ENCODE results near the gene ENTHD1.

The ENTHD1 gene

DNA sequence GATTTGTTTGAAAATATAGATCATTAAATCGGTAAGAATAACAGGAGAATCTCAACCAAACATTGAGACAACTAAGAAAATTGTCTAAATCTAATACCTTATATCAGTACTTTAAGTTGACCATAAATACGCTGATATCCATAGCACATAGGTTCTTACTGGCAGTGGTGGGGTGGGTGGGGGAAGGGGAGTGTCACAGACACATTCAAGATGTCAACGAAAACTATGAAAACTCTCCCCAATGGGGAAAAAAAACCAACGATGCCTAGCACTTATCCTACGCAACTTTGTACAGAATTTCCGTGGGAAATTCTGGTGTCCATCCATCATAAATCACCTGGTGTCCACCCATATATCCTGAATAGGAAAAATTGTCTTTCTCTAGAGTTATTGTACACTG, 13.5 kb upstream of the ENTHD1 start:
- no peak for TF ChIP-seq NFIC (IDR thresholded peaks at IDR 0.05)
- no peak for TF ChIP-seq CREB1 (IDR thresholded peaks at IDR 0.05; ENCODE audit: low read depth)
- TF ChIP-seq, protein P1, sequence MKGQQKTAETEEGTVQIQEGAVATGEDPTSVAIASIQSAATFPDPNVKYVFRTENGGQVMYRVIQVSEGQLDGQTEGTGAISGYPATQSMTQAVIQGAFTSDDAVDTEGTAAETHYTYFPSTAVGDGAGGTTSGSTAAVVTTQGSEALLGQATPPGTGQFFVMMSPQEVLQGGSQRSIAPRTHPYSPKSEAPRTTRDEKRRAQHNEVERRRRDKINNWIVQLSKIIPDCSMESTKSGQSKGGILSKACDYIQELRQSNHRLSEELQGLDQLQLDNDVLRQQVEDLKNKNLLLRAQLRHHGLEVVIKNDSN (IDR thresholded peaks at IDR 0.05), result no peak
- TF ChIP-seq TEAD4 (IDR thresholded peaks at IDR 0.05), result no peak
- TF ChIP-seq EGR1 (IDR thresholded peaks at IDR 0.05), result no peak
- no peak for TF ChIP-seq ZBTB7A (IDR thresholded peaks at IDR 0.05; ENCODE audit: low read depth)
- no peak for TF ChIP-seq CEBPB (IDR thresholded peaks at IDR 0.05)
- TF ChIP-seq TAF1 (IDR thresholded peaks at IDR 0.05; ENCODE audit: low read depth), result no peak
- TF ChIP-seq, protein P2, sequence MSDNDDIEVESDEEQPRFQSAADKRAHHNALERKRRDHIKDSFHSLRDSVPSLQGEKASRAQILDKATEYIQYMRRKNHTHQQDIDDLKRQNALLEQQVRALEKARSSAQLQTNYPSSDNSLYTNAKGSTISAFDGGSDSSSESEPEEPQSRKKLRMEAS (IDR thresholded peaks at IDR 0.05), result no peak
- no peak for TF ChIP-seq EP300 (IDR thresholded peaks at IDR 0.05; ENCODE audit: borderline replicate concordance)
- TF ChIP-seq FOXM1 (IDR thresholded peaks at IDR 0.05; ENCODE audit: borderline replicate concordance, low read depth), result no peak
- no peak for TF ChIP-seq YY1 (IDR thresholded peaks at IDR 0.05; ENCODE audit: low read depth)

DNA sequence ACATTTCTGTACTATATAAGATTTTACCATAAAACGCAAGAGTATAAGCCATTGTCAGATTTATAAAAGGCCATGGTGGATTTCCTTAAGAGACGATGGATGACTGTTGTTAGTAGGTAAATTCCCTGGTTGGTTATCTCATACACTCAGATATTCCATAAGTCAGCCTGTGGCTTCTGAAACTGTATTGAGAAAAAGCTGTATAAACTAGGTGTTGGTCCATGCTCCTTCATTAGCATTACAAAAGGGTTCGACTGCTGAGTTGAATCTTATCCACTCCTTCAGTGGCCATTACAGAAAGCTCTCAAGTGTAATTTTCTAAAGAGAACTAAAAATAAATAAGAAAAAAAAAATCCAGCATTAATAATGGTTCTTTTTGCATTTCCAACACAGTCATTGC, 12.6 kb upstream of the ENTHD1 start:
- TF ChIP-seq, protein P1 (IDR thresholded peaks at IDR 0.05), result no peak
- TF ChIP-seq EGR1 (IDR thresholded peaks at IDR 0.05) (no peak), NFIC (IDR thresholded peaks at IDR 0.05) (no peak), CREB1 (IDR thresholded peaks at IDR 0.05; ENCODE audit: low read depth) (no peak), TEAD4 (IDR thresholded peaks at IDR 0.05) (no peak), EP300 (IDR thresholded peaks at IDR 0.05; ENCODE audit: borderline replicate concordance) (no peak), TAF1 (IDR thresholded peaks at IDR 0.05; ENCODE audit: low read depth) (no peak), ZBTB7A (IDR thresholded peaks at IDR 0.05; ENCODE audit: low read depth) (no peak), CEBPB (IDR thresholded peaks at IDR 0.05) (no peak), FOXM1 (IDR thresholded peaks at IDR 0.05; ENCODE audit: borderline replicate concordance, low read depth) (no peak), RAD21 (IDR thresholded peaks at IDR 0.05; ENCODE audit: low read depth) (no peak), YY1 (IDR thresholded peaks at IDR 0.05; ENCODE audit: low read depth) (no peak), TCF12 (IDR thresholded peaks at IDR 0.05; ENCODE audit: low read depth) (no peak)
- TF ChIP-seq, protein P2 (IDR thresholded peaks at IDR 0.05), result no peak
- TF ChIP-seq, protein P3, sequence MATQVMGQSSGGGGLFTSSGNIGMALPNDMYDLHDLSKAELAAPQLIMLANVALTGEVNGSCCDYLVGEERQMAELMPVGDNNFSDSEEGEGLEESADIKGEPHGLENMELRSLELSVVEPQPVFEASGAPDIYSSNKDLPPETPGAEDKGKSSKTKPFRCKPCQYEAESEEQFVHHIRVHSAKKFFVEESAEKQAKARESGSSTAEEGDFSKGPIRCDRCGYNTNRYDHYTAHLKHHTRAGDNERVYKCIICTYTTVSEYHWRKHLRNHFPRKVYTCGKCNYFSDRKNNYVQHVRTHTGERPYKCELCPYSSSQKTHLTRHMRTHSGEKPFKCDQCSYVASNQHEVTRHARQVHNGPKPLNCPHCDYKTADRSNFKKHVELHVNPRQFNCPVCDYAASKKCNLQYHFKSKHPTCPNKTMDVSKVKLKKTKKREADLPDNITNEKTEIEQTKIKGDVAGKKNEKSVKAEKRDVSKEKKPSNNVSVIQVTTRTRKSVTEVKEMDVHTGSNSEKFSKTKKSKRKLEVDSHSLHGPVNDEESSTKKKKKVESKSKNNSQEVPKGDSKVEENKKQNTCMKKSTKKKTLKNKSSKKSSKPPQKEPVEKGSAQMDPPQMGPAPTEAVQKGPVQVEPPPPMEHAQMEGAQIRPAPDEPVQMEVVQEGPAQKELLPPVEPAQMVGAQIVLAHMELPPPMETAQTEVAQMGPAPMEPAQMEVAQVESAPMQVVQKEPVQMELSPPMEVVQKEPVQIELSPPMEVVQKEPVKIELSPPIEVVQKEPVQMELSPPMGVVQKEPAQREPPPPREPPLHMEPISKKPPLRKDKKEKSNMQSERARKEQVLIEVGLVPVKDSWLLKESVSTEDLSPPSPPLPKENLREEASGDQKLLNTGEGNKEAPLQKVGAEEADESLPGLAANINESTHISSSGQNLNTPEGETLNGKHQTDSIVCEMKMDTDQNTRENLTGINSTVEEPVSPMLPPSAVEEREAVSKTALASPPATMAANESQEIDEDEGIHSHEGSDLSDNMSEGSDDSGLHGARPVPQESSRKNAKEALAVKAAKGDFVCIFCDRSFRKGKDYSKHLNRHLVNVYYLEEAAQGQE (IDR thresholded peaks at IDR 0.05; ENCODE audit: low read depth), result no peak

DNA sequence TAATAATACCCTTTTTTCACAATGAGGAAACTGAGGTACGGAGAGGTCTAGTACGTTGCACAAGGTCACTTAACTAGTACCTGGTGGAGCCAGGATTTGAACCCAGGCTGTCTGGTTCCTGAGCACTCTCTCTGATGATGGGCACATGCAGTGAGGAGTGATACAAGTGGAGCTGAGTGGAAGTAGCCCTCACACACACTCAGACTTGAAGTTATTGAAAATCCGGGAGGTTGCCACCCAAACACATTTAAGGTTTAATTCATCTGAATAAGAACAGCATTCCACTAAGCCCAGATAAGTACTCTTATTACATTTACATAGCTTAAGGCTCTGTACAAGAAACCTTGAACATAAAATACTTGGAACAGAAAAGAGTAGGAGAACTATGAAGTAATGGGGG, 12.1 kb upstream of the ENTHD1 start:
- TF ChIP-seq ZBTB7A (IDR thresholded peaks at IDR 0.05; ENCODE audit: low read depth) (no peak), TCF12 (IDR thresholded peaks at IDR 0.05; ENCODE audit: low read depth) (no peak), FOXM1 (IDR thresholded peaks at IDR 0.05; ENCODE audit: borderline replicate concordance, low read depth) (no peak), EP300 (IDR thresholded peaks at IDR 0.05; ENCODE audit: borderline replicate concordance) (no peak), CEBPB (IDR thresholded peaks at IDR 0.05) (no peak), YY1 (IDR thresholded peaks at IDR 0.05; ENCODE audit: low read depth) (no peak)
- TF ChIP-seq, protein P2 (IDR thresholded peaks at IDR 0.05), result no peak

DNA sequence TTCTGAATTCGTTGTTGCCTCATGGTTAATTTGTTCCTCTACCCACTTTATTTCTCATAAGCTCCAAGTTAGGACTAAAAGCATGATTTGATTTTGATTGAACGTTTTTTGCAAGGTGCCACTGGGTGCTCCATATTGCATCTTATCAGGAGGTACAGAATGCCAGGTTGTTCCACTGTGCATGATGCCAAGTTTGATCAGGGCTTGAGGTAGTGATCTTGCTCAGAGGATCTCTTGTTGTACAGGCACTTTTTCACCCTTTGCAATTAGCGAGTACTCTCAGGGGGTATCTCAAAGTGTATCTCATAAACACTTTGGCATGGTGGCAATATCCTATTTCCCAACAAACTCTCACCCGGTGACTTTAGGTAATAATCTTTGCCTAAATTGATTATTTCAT, 11.3 kb upstream of the ENTHD1 start:
- no peak for TF ChIP-seq FOXM1 (IDR thresholded peaks at IDR 0.05; ENCODE audit: borderline replicate concordance, low read depth)
- no peak for TF ChIP-seq EP300 (IDR thresholded peaks at IDR 0.05; ENCODE audit: borderline replicate concordance)
- TF ChIP-seq ZBTB7A (IDR thresholded peaks at IDR 0.05; ENCODE audit: low read depth), result no peak

DNA sequence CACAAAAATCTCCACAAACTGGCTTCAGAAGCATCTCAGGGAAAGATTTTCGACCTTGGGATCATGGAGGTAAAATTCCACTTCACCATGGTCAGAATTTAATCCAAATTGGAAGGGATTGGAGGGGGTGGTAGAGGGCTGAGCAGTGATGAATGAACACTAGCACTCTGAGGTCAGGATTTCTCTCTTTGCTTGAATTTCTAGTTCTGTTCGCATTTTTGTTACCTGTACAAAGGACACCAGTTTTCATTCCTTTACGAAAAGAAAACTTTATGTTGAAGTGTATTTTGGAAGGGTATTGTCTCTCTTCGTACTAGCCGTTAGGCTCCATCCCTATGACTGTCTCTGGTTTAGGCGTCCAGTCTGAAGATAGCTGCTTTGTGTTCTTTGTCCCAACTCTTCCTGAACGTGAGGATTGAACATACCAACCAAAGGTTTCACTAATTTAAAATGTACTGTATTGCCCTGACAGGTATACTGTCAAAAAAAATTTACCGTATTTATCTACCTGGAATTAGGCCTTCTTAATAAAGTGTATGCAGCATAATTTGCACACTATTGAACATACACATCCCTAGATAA, 8.1 kb upstream of the ENTHD1 start:
- TF ChIP-seq, protein P1 (IDR thresholded peaks at IDR 0.05), result no peak
- TF ChIP-seq CREB1 (IDR thresholded peaks at IDR 0.05; ENCODE audit: low read depth), result no peak
- TF ChIP-seq, protein P3 (IDR thresholded peaks at IDR 0.05; ENCODE audit: low read depth), result no peak
- no peak for TF ChIP-seq EP300 (IDR thresholded peaks at IDR 0.05; ENCODE audit: borderline replicate concordance)
- TF ChIP-seq TEAD4 (IDR thresholded peaks at IDR 0.05), result no peak
- no peak for TF ChIP-seq TCF12 (IDR thresholded peaks at IDR 0.05; ENCODE audit: low read depth)
- no peak for TF ChIP-seq ZBTB7A (IDR thresholded peaks at IDR 0.05; ENCODE audit: low read depth)
- TF ChIP-seq, protein P2 (IDR thresholded peaks at IDR 0.05), result no peak
- TF ChIP-seq TAF1 (IDR thresholded peaks at IDR 0.05; ENCODE audit: low read depth), result no peak
- no peak for TF ChIP-seq NFIC (IDR thresholded peaks at IDR 0.05)
- no peak for TF ChIP-seq CEBPB (IDR thresholded peaks at IDR 0.05)
